Esophagus squamous epithelium (tissue), 5 donors: ENCODE data around the gene ABCC5. TPM values are rescaled to one million over a fixed set of nuclear protein-coding genes. Genes with fewer than 3 reads are reported as not detected.

Experiments used
- DNase-seq: peaks from one replicate; lab custom pipeline; 2025; lab: John Stamatoyannopoulos, UW
- H3K27ac ChIP-seq, 4 donors: fragments of 200-600 bp; sonication (generic); one replicate each; pipeline ENCODE4 v1.5.1; 2016 to 2019; ENCODE audit warnings: mild to moderate bottlenecking in 1 of 4
- H3K27me3 ChIP-seq, 4 donors: fragments of 200-600 bp; sonication (generic); 1 replicate in 3 of 4; 2 replicates in 1 of 4; pipeline versions ENCODE4 v1.5.1 to v1.6.0; 2017 to 2021; ENCODE audit warnings: antibody characterized with exemption in 1 of 4
- H3K36me3 ChIP-seq, 3 donors: fragments of 200-600 bp; sonication (generic); one replicate each; pipeline ENCODE4 v1.5.1; 2016 to 2019
- H3K4me1 ChIP-seq, 3 donors: fragments of 200-600 bp; sonication (generic); one replicate each; pipeline ENCODE4 v1.5.1; 2017 to 2019
- H3K4me3 ChIP-seq, 4 donors: fragments of 200-600 bp; sonication (generic); 1 replicate in 3 of 4; 2 replicates in 1 of 4; pipeline ENCODE4 v1.5.1; 2016 to 2019; ENCODE audit warnings: mild to moderate bottlenecking in 2 of 4, moderate library complexity in 1 of 4
- H3K9me3 ChIP-seq, 3 donors: fragments of 200-600 bp; sonication (generic); one replicate each; pipeline ENCODE4 v1.5.1; 2016 to 2019
- POLR2A ChIP-seq, 4 donors: fragments of 450-650 bp; IDR thresholded peaks; one replicate each; pipeline ENCODE4 v1.6.1; 2017; ENCODE audit warnings: antibody characterized with exemption in 4 of 4, mild to moderate bottlenecking in 4 of 4, moderate library complexity in 3 of 4
- WGBS, 2 donors: methylation state at CpG; one replicate each; pipeline ENCODE4 v1.1.5; 2018; 5-methylcytosine and 5-hydroxymethylcytosine counted together
- intact Hi-C: fragments of 100-400 bp; cut with DNase I; formaldehyde crosslinking; loops from one replicate; pipeline ENCODE4 v1.15.0; 2022
- total RNA-seq, 4 donors: library from RNA; depleted of rRNA; stranded (reverse); fragments of >200 nt; gene quantifications; one replicate each; pipeline ENCODE4 v1.1.0, GENCODE V29; 2016
- TF ChIP-seq, protein P1 (sequence below), 6 experiments: fragments of 450-650 bp in 4 of 6; fragments of 200-600 bp in 2 of 6; sonication (generic) in 2 of 6; IDR thresholded peaks; one replicate each; pipeline ENCODE4 v1.5.1; 2016 to 2019; ENCODE audit warnings: antibody characterized with exemption in 6 of 6, mild to moderate bottlenecking in 4 of 6, moderate library complexity in 4 of 6
- donor health status: DM: yes; HTN: yes; CAD: no.

The ABCC5 gene
- total RNA-seq, 4 donors from 2014 or later: 34.3 to 50.2 (median 40.4) TPM

DNA sequence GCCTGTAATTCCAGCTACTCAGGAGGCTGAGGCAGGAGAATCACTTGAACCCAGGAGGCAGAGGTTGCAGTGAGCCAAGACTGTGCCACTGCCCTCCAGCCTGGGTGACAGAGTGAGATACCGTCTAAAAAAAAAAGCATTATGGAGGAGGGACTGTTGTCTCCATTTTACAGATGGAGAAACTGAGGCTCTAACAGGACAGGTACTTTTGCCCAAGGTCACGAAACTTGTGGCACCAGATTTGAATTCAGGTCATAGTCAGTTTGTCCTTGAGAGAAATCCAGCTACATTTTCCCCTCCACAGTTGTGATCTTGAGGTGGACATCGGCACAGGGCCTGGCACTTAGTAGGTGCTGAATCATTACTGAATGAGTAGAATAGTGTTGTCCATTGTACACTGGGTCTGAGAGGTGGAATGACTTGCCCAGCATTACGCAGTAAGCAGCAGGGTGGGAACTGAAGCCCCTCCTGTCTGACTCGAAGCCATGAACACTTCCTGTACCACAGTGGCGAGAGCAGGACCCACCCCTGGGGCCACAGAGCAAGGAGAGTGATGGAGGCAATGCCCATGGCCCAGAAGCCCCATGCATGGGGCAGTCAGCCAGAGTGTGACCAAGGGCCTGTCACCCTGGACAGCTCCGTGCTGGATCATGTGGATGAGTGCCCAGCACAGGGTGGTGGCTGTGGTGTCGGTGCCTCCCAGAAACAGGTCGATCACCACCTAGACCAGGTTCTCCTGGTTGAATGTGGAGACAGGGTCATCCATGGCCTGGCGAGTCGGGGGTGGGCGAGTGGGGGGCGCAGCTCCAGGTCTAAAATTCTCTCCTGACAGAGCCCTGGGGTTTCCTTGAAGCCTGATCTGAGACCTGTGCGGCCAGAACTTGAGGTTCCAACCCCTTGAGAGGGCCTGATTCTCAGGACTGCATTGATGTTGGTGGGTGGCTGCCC is 112.6 kb downstream of the ABCC5 start:
- Histone ChIP-seq H3K27ac (no peak overlapping the region), H3K27me3 (peaks cover 0 to 7% (median 0%) of the 10 kb centered on the region in 4 donors), H3K9me3 (no peaks in the 10 kb centered on the region), H3K4me1 (no peaks in the 10 kb centered on the region), H3K4me3 (no peak overlapping the region), H3K36me3 (no peaks in the 10 kb centered on the region)
- WGBS, 2 donors: 70 to 94% methylated on average over 5 to 8 of the region's 14 CpGs
- no peak for TF ChIP-seq POLR2A (IDR thresholded peaks at IDR 0.05)
- TF ChIP-seq, protein P1, sequence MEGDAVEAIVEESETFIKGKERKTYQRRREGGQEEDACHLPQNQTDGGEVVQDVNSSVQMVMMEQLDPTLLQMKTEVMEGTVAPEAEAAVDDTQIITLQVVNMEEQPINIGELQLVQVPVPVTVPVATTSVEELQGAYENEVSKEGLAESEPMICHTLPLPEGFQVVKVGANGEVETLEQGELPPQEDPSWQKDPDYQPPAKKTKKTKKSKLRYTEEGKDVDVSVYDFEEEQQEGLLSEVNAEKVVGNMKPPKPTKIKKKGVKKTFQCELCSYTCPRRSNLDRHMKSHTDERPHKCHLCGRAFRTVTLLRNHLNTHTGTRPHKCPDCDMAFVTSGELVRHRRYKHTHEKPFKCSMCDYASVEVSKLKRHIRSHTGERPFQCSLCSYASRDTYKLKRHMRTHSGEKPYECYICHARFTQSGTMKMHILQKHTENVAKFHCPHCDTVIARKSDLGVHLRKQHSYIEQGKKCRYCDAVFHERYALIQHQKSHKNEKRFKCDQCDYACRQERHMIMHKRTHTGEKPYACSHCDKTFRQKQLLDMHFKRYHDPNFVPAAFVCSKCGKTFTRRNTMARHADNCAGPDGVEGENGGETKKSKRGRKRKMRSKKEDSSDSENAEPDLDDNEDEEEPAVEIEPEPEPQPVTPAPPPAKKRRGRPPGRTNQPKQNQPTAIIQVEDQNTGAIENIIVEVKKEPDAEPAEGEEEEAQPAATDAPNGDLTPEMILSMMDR (IDR thresholded peaks at IDR 0.05): no peak
- intact Hi-C loops: no loop called here
- no peak for DNase-seq

DNA sequence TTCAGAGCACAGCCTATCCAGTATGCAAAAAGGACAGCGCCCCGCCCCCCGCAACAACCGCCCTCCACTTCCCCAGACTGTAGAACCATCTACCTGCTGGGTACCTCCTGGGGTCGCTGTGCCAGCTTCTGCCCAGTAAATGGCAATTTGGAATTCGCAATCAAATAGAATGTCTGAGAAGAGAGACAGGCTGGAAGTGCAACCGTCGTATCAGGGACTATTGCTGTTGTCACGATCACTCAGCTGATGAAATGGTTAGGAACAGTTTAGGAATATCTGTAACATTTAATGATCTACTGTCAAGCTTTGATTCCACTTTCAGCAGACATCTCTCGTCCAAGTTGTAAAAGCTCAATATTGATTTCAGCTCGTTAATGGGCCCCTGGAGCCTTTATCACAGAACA is 119.7 kb downstream of the ABCC5 start:
- Histone ChIP-seq H3K27ac (no peak overlapping the region), H3K4me1 (peaks cover 0 to 25% (median 0%) of the 10 kb centered on the region in 3 donors), H3K27me3 (peaks cover 0 to 16% (median 0%) of the 10 kb centered on the region in 4 donors), H3K9me3 (no peaks in the 10 kb centered on the region), H3K36me3 (no peaks in the 10 kb centered on the region), H3K4me3 (no peak overlapping the region)
- no peak for DNase-seq
- TF ChIP-seq POLR2A (IDR thresholded peaks at IDR 0.05): no peak
- TF ChIP-seq, protein P1 (IDR thresholded peaks at IDR 0.05): no peak
- intact Hi-C loops: loop anchor here (5.0 to 10.0 kb wide), 2 partner anchors 119 to 387 kb away; partner anchors contain the start of gene ABCC5
- WGBS, 2 donors: 70 to 72% methylated on average over 11 of the region's 11 CpGs

DNA sequence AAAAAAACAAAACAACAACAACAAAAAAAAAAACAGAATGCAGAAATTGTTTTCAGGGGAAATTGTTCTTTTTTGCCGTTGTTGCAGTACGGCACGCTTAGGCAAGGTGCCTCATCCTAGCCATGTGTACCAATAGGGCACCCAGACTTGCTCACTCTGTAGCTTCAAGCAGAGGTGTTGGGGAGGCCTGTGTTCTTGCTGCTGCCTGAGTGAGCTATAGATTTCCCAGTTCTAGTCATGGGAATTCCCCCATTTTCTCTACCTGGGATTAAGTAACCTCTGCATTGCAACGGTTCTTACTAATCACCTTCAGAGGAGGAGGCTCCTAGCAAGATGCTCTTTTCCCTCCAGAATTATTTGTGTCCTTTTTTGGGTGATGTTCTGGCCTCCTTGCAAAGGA is 120.1 kb downstream of the ABCC5 start:
- no peak for DNase-seq
- WGBS, 2 donors: 36 to 52% methylated on average over 4 of the region's 4 CpGs
- Histone ChIP-seq H3K27ac (no peak overlapping the region), H3K4me3 (no peak overlapping the region), H3K27me3 (peaks cover 0 to 16% (median 0%) of the 10 kb centered on the region in 4 donors), H3K4me1 (peaks cover 0 to 29% (median 0%) of the 10 kb centered on the region in 3 donors), H3K9me3 (no peaks in the 10 kb centered on the region), H3K36me3 (no peaks in the 10 kb centered on the region)
- TF ChIP-seq, protein P1 (IDR thresholded peaks at IDR 0.05): no peak
- intact Hi-C loops: loop anchor here (5.0 to 10.0 kb wide), 2 partner anchors 120 to 387 kb away; partner anchors contain the start of gene ABCC5

DNA sequence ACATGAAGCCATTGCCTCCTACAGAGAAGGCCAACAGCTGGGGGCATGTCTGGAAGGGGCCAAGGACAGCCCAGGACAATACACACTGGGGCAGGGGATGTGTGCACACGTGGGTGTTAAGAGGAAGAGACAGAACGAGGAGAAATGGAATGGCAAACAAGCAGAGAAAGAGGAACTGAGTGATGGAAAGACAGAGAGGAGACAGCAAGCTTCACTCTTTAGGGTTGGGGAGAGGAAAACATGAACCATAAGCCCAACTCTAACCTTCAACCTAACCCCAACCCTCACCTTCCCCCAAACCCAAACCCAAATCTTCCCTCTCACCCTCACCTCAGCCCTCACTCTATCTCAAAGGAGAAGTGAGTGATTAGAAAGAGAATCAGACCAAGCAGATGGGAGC is 121.1 kb downstream of the ABCC5 start:
- intact Hi-C loops: loop anchor here (5.0 to 10.0 kb wide), 2 partner anchors 121 to 388 kb away; partner anchors contain the start of gene ABCC5
- no peak for DNase-seq
- Histone ChIP-seq H3K27me3 (peaks cover 0 to 16% (median 0%) of the 10 kb centered on the region in 4 donors), H3K4me3 (no peak overlapping the region), H3K4me1 (peaks cover 0 to 32% (median 0%) of the 10 kb centered on the region in 3 donors), H3K36me3 (no peaks in the 10 kb centered on the region), H3K27ac (no peak overlapping the region), H3K9me3 (no peaks in the 10 kb centered on the region)
- WGBS, 2 donors: 54 to 69% methylated on average over 2 of the region's 2 CpGs
- TF ChIP-seq, protein P1 (IDR thresholded peaks at IDR 0.05): no peak
- TF ChIP-seq POLR2A (IDR thresholded peaks at IDR 0.05): no peak

DNA sequence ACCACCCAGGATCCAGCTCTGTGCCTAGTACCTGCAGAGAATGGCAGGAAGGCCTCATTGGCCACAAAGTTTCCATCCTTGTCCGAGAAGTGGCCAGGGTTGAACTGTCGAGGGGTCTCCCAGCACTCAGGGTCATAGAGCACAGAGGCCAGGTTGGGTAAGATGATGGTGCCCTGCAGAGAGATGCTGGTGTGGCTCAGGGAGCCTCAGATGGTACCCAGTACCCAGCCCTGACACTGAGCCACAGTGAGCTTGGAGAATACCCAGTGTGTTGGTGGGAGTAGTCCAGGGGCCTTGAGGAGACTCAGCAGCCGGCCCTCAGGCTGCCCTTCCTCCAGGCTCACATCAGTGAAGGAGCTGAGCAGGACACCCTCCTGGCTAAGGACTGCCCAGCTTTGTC is 121.5 kb downstream of the ABCC5 start:
- intact Hi-C loops: loop anchor here (5.0 to 10.0 kb wide), 2 partner anchors 121 to 389 kb away; partner anchors contain the start of gene ABCC5
- no peak for TF ChIP-seq POLR2A (IDR thresholded peaks at IDR 0.05)
- TF ChIP-seq, protein P1 (IDR thresholded peaks at IDR 0.05): no peak
- Histone ChIP-seq H3K9me3 (no peaks in the 10 kb centered on the region), H3K27me3 (peaks cover 0 to 17% (median 0%) of the 10 kb centered on the region in 4 donors), H3K4me3 (no peak overlapping the region), H3K36me3 (no peaks in the 10 kb centered on the region), H3K27ac (no peak overlapping the region), H3K4me1 (peaks cover 0 to 32% (median 0%) of the 10 kb centered on the region in 3 donors)
- WGBS, 2 donors: 86 to 100% methylated on average over 1 of the region's 3 CpGs
- DNase-seq: no peak
